ENCODE measurements around the gene SPON1.
A peak's percentile ranks its signal among the peaks of the same experiment; 100 is the strongest.
"Not testable (repeated sequence)": the region's sequence is repeated elsewhere in the genome, so short reads cannot be mapped to it uniquely, and the experiment has no call there.

The SPON1 gene

GRCh38 chr11:14127679-14128078, 165.2 kb downstream of the SPON1 start:
- Histone ChIP-seq H3K4me1 (ENCODE audit: control insufficient read depth, insufficient read depth, low read length) (peaks cover 14% of the 10 kb centered on the region), H3K36me3 (ENCODE audit: control insufficient read depth, insufficient read depth, low read length, severe bottlenecking) (peaks cover 8% of the 10 kb centered on the region), H3K4me3 (ENCODE audit: low read length) (no peak overlapping the region), H3K27me3 (replicated peaks; ENCODE audit: control insufficient read depth, insufficient read depth, low read length) (no peaks in the 10 kb centered on the region), H3K9ac (ENCODE audit: low read length) (no peak overlapping the region), H3K9me3 (ENCODE audit: control insufficient read depth, low read length) (no peaks in the 10 kb centered on the region)
- no peak for DNase-seq (ENCODE audit: low read depth)

- no peaks in the 10 kb centered on the region for H3K4me1 ChIP-seq (ENCODE audit: control insufficient read depth, insufficient read depth, low read length)
- H3K36me3 ChIP-seq (ENCODE audit: control insufficient read depth, insufficient read depth, low read length, severe bottlenecking): peaks cover 6% of the 10 kb centered on the region
- H3K9me3 ChIP-seq (ENCODE audit: control insufficient read depth, low read length): no peaks in the 10 kb centered on the region
- H3K27me3 ChIP-seq (replicated peaks; ENCODE audit: control insufficient read depth, insufficient read depth, low read length): no peaks in the 10 kb centered on the region
- H3K4me3 ChIP-seq (ENCODE audit: low read length): no peak overlapping the region
- no peak for DNase-seq (ENCODE audit: low read depth)
- no peak overlapping the region for H3K9ac ChIP-seq (ENCODE audit: low read length)
These were observed 169.8 kb downstream of the SPON1 start for GRCh38 chr11:14132312-14132711.

- DNase-seq (ENCODE audit: low read depth): no peak
- H3K4me3 ChIP-seq (ENCODE audit: low read length): no peak overlapping the region
- no peaks in the 10 kb centered on the region for H3K9me3 ChIP-seq (ENCODE audit: control insufficient read depth, low read length)
- no peaks in the 10 kb centered on the region for H3K4me1 ChIP-seq (ENCODE audit: control insufficient read depth, insufficient read depth, low read length)
- no peaks in the 10 kb centered on the region for H3K27me3 ChIP-seq (replicated peaks; ENCODE audit: control insufficient read depth, insufficient read depth, low read length)
- H3K9ac ChIP-seq (ENCODE audit: low read length): no peak overlapping the region
- peaks cover 13% of the 10 kb centered on the region for H3K36me3 ChIP-seq (ENCODE audit: control insufficient read depth, insufficient read depth, low read length, severe bottlenecking)
These were observed 170.9 kb downstream of the SPON1 start for GRCh38 chr11:14133381-14133780.

- no peaks in the 10 kb centered on the region for H3K27me3 ChIP-seq (replicated peaks; ENCODE audit: control insufficient read depth, insufficient read depth, low read length)
These were observed 174.0 kb downstream of the SPON1 start for GRCh38 chr11:14136561-14136960.

GRCh38 chr11:14137284-14137683, 174.8 kb downstream of the SPON1 start:
- no peak overlapping the region for H3K9ac ChIP-seq (ENCODE audit: low read length)
- H3K9me3 ChIP-seq (ENCODE audit: control insufficient read depth, low read length): no peaks in the 10 kb centered on the region
- no peaks in the 10 kb centered on the region for H3K4me1 ChIP-seq (ENCODE audit: control insufficient read depth, insufficient read depth, low read length)
- H3K36me3 ChIP-seq (ENCODE audit: control insufficient read depth, insufficient read depth, low read length, severe bottlenecking): peaks cover 13% of the 10 kb centered on the region
- no peak for DNase-seq (ENCODE audit: low read depth)
- H3K27me3 ChIP-seq (replicated peaks; ENCODE audit: control insufficient read depth, insufficient read depth, low read length): no peaks in the 10 kb centered on the region
- H3K4me3 ChIP-seq (ENCODE audit: low read length): no peak overlapping the region

More at GRCh38 chr11:14136561-14136960, 174.0 kb downstream of the SPON1 start:
- no peaks in the 10 kb centered on the region for H3K9me3 ChIP-seq (ENCODE audit: control insufficient read depth, low read length)
- H3K36me3 ChIP-seq (ENCODE audit: control insufficient read depth, insufficient read depth, low read length, severe bottlenecking): peaks cover 13% of the 10 kb centered on the region
- no peak overlapping the region for H3K4me3 ChIP-seq (ENCODE audit: low read length)
- DNase-seq (ENCODE audit: low read depth): no peak
- no peak overlapping the region for H3K9ac ChIP-seq (ENCODE audit: low read length)
- H3K4me1 ChIP-seq (ENCODE audit: control insufficient read depth, insufficient read depth, low read length): no peaks in the 10 kb centered on the region

- Histone ChIP-seq H3K9me3 (ENCODE audit: control insufficient read depth, low read length) (no peaks in the 10 kb centered on the region), H3K9ac (ENCODE audit: low read length) (no peak overlapping the region), H3K4me1 (ENCODE audit: control insufficient read depth, insufficient read depth, low read length) (no peaks in the 10 kb centered on the region), H3K36me3 (ENCODE audit: control insufficient read depth, insufficient read depth, low read length, severe bottlenecking) (peaks cover 12% of the 10 kb centered on the region), H3K27me3 (replicated peaks; ENCODE audit: control insufficient read depth, insufficient read depth, low read length) (no peaks in the 10 kb centered on the region), H3K4me3 (ENCODE audit: low read length) (no peak overlapping the region)
- peak; percentile 6 for DNase-seq (ENCODE audit: low read depth)
These were observed 178.5 kb downstream of the SPON1 start for GRCh38 chr11:14140991-14141390.

- no peak overlapping the region for H3K9ac ChIP-seq (ENCODE audit: low read length)
- no peaks in the 10 kb centered on the region for H3K27me3 ChIP-seq (replicated peaks; ENCODE audit: control insufficient read depth, insufficient read depth, low read length)
- H3K4me1 ChIP-seq (ENCODE audit: control insufficient read depth, insufficient read depth, low read length): no peaks in the 10 kb centered on the region
- H3K36me3 ChIP-seq (ENCODE audit: control insufficient read depth, insufficient read depth, low read length, severe bottlenecking): peaks cover 7% of the 10 kb centered on the region
- no peaks in the 10 kb centered on the region for H3K9me3 ChIP-seq (ENCODE audit: control insufficient read depth, low read length)
- DNase-seq (ENCODE audit: low read depth): no peak
- no peak overlapping the region for H3K4me3 ChIP-seq (ENCODE audit: low read length)
These were observed 179.2 kb downstream of the SPON1 start for GRCh38 chr11:14141676-14142075.

- no peaks in the 10 kb centered on the region for H3K9me3 ChIP-seq (ENCODE audit: control insufficient read depth, low read length)
- H3K36me3 ChIP-seq (ENCODE audit: control insufficient read depth, insufficient read depth, low read length, severe bottlenecking): no peaks in the 10 kb centered on the region
- no peak for DNase-seq (ENCODE audit: low read depth)
- no peak overlapping the region for H3K9ac ChIP-seq (ENCODE audit: low read length)
- peaks cover 3% of the 10 kb centered on the region for H3K4me1 ChIP-seq (ENCODE audit: control insufficient read depth, insufficient read depth, low read length)
- no peak overlapping the region for H3K4me3 ChIP-seq (ENCODE audit: low read length)
- H3K27me3 ChIP-seq (replicated peaks; ENCODE audit: control insufficient read depth, insufficient read depth, low read length): no peaks in the 10 kb centered on the region
These were observed 182.4 kb downstream of the SPON1 start for GRCh38 chr11:14144934-14145333.

GRCh38 chr11:14148653-14149273, 186.2 kb downstream of the SPON1 start:
- H3K36me3 ChIP-seq (ENCODE audit: control insufficient read depth, insufficient read depth, low read length, severe bottlenecking): no peaks in the 10 kb centered on the region
- no peak overlapping the region for H3K9ac ChIP-seq (ENCODE audit: low read length)
- DNase-seq (ENCODE audit: low read depth): peak; percentile 70
- H3K27me3 ChIP-seq (replicated peaks; ENCODE audit: control insufficient read depth, insufficient read depth, low read length): no peaks in the 10 kb centered on the region
- H3K4me3 ChIP-seq (ENCODE audit: low read length): no peak overlapping the region
- no peaks in the 10 kb centered on the region for H3K9me3 ChIP-seq (ENCODE audit: control insufficient read depth, low read length)
- peaks cover 3% of the 10 kb centered on the region for H3K4me1 ChIP-seq (ENCODE audit: control insufficient read depth, insufficient read depth, low read length)

- no peaks in the 10 kb centered on the region for H3K27me3 ChIP-seq (replicated peaks; ENCODE audit: control insufficient read depth, insufficient read depth, low read length)
- no peaks in the 10 kb centered on the region for H3K36me3 ChIP-seq (ENCODE audit: control insufficient read depth, insufficient read depth, low read length, severe bottlenecking)
- H3K9ac ChIP-seq (ENCODE audit: low read length): no peak overlapping the region
- H3K4me3 ChIP-seq (ENCODE audit: low read length): no peak overlapping the region
- H3K4me1 ChIP-seq (ENCODE audit: control insufficient read depth, insufficient read depth, low read length): peaks cover 3% of the 10 kb centered on the region
- peaks cover 8% of the 10 kb centered on the region for H3K9me3 ChIP-seq (ENCODE audit: control insufficient read depth, low read length)
- no peak for DNase-seq (ENCODE audit: low read depth)
These were observed 187.2 kb downstream of the SPON1 start for GRCh38 chr11:14149683-14150082.

GRCh38 chr11:14150878-14151277, 188.4 kb downstream of the SPON1 start:
- Histone ChIP-seq H3K9ac (ENCODE audit: low read length) (no peak overlapping the region), H3K27me3 (replicated peaks; ENCODE audit: control insufficient read depth, insufficient read depth, low read length) (no peaks in the 10 kb centered on the region), H3K4me1 (ENCODE audit: control insufficient read depth, insufficient read depth, low read length) (peaks cover 3% of the 10 kb centered on the region), H3K36me3 (ENCODE audit: control insufficient read depth, insufficient read depth, low read length, severe bottlenecking) (no peaks in the 10 kb centered on the region), H3K4me3 (ENCODE audit: low read length) (no peak overlapping the region), H3K9me3 (ENCODE audit: control insufficient read depth, low read length) (peaks cover 13% of the 10 kb centered on the region)
- no peak for DNase-seq (ENCODE audit: low read depth)

GRCh38 chr11:14154103-14154502, 191.6 kb downstream of the SPON1 start:
- H3K9me3 ChIP-seq (ENCODE audit: control insufficient read depth, low read length): peaks cover 27% of the 10 kb centered on the region
- not testable (repeated sequence) for H3K4me3 ChIP-seq (ENCODE audit: low read length); DNase-seq (ENCODE audit: low read depth); H3K9ac ChIP-seq (ENCODE audit: low read length); H3K4me1 ChIP-seq (ENCODE audit: control insufficient read depth, insufficient read depth, low read length); H3K36me3 ChIP-seq (ENCODE audit: control insufficient read depth, insufficient read depth, low read length, severe bottlenecking); H3K27me3 ChIP-seq (replicated peaks; ENCODE audit: control insufficient read depth, insufficient read depth, low read length)
